Fibroblast of skin of left quadriceps (primary cell): ENCODE measurements around the gene RPAP3.

Source experiments
- DNase-seq, 2 experiments: peaks; one replicate each; pipeline ENCODE4 v3.0.0-alpha.2; 2013; ENCODE audit warnings: low read depth in 2 of 2

RPAP3 gene, protein sequence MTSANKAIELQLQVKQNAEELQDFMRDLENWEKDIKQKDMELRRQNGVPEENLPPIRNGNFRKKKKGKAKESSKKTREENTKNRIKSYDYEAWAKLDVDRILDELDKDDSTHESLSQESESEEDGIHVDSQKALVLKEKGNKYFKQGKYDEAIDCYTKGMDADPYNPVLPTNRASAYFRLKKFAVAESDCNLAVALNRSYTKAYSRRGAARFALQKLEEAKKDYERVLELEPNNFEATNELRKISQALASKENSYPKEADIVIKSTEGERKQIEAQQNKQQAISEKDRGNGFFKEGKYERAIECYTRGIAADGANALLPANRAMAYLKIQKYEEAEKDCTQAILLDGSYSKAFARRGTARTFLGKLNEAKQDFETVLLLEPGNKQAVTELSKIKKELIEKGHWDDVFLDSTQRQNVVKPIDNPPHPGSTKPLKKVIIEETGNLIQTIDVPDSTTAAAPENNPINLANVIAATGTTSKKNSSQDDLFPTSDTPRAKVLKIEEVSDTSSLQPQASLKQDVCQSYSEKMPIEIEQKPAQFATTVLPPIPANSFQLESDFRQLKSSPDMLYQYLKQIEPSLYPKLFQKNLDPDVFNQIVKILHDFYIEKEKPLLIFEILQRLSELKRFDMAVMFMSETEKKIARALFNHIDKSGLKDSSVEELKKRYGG

DNA sequence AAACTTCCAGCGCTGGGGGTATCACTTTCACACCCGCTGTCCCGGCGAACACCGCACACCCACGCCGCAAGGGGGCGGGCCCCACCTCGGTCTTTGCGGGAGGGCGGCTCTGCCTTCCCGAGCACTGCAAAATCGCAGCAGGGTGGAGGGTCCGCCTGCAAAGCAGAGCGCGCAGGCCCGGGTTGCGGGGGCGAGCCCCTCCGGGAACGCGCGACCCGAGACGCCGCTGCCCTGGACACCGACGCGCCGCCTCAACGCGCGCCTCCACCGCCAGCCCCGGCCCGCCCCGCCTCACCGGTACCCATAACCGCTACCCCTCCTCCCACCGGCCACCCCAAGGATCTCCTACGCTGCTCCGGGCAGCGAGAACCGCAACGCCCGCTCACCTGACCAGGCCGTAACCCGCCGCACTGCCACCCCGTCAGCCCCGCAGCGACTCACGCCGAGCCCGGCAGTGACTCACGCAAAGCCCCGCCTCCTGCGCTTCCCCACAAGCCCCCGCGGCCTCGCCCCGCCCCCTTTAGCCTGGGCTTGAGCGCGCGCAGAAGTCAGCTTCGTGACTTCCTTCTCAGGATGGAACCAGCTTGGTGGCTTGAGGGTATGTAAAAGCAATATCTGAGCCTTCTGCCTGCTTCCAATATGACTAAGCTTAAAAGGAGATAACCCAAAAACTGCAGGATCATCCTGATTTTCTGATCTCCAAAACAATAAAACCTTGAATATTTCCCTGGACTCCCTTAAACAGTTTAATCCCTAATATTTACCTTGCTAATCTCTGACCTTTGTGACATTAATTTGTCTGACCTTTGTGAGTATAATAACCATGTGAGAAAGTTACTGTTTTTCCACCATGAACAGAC, at the start of gene RPAP3:
RPAP3 (minus strand) TSS at position 465 of the 860 bp plus-strand sequence. CDS start 3,190 bp downstream, outside the sequence.
- DNase-seq = peak; percentile 72 to 76

DNA sequence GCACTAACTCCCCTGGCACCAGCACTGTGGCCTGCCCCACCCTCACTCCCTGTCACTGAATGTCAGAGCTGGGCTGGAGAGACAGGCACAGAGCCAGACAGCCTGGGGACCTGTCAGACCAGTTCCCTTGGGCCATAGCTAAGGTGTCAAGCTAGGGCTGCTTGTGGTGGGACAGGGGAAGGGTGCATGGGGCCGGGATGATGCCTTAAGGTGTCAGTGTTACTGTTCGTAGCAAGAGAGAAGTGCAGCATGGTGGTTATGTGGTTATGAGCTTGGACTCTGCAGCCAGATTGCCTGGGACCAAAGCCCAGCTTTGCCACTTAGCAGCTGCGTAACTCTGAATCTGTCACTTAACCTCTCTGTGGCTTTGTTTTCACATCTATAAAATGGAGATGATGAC, 49.1 kb upstream of the RPAP3 start:
- no peak for DNase-seq

DNA sequence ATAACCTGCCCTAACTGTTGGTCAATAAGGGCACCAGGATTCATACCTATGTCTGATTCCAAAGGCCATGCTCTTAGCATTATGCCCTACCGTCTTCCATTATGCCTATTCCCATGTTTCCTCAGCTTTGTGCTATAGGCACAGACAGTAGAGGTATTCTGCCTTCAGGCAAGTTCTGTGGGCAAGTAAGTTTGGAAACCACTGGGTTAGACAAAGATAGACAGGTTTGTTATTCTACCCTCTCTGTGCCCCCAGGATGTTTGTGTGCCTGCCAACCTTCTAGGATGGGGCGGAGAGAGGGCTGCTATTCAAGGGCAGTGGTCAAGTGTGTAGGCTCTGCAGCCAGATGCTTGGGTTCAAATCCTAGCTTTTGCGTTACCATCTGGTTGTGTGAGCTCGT, 48.3 kb upstream of the RPAP3 start:
- no peak for DNase-seq

DNA sequence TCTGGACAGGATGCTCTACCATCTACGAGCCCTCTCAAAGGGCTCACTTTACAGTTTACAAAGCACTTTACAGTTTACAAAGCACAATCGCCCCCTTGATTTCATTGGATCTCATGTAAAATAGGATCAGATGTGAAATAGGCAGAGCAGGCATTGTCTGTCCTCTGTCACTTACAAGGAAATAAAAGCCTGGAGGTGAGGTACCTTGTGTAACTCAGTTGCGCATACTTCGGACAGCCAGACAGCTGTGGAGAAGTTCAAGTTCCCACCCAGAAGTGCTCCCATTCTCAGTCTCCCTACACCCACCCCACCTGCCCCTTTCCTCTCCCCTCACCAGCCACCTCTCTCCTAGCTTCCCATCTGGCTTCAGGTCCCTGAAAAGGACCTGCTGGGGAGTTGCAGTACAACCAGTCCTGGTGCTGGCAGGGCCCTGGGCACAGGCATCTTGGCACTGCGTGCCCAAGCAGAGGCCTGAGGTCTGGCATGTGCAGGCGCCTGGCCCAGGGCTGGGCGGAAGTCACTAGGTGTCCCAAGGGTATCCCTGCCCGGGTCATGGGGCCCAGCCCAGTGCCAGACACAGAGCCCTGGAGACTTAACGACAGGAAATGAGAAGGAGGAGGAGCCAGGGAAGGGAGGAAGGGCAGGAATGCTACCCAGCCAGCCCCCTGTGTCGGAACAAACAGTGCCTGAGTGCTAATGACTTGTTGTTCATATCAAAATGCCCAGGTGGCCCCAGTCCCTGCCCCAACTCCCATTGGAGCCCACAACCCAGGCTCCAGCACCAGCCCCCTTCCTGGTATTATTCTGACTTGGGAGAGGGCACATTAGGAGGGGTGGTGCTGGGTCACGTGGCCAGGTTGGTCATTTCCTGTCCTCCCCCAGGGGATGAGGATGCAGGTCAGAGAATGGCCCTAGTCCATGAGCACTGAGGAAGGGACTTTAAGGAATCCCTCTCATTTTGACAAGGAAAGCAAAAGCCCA, 47.5 kb upstream of the RPAP3 start:
- DNase-seq = no peak

DNA sequence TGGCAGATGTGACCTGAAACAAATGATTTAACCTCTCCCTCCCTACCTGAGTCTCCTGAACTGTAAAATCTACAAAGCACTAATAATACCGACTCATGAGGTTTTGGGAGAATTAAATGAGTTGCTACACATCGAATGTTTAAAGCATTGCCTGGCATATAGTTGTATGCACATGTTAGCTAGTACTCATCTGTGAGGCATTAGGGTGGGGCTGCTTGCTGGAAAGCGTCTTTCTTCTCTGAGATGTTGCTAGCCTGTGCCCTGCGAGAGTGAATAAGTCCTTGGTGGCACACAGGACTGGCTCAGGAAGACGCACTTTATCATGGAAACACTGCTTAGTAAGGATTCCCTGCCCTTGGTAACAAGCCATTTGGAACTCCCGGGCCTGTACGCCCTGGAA, 46.7 kb upstream of the RPAP3 start:
- DNase-seq = no peak

DNA sequence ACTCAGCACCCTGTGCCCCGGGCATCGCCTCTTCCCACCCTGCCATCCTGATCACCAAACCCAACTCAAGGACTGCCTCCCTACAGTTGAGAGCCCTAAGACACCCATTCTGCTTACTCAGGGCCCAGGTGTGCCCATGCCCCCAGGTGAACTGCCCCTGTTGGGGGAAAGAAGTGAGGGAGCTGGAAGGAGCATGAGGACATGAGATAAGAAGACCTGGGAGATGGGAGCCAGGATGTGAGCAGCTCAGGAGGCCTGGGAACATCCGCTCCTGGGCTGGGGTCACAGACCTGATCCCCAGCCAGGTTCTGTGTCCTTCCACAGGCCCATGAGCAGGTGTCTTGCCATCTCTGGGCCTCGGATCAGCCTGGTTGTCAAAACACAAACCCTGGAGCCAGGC, 46.3 kb upstream of the RPAP3 start:
- no peak for DNase-seq

DNA sequence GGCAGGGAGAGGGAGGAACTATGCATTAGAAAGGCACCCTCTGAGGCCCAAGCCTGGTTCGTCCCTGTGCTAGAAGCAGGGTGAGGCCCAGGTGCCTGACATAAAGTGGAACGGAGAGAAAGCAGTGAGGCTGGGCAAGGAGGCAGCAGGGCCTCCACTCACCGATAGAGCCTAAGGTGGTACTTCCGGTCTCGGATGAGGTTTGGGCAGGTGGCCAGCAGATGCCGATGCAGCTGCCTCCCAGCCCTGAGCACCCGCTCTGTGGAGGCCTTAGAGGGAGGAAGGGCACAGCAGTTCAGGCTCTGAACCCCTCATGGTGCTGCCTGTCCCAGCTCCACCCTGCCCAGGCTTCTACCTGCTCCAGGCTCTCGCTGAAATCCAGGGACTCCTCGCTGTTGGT, 45.7 kb upstream of the RPAP3 start:
- no peak for DNase-seq

DNA sequence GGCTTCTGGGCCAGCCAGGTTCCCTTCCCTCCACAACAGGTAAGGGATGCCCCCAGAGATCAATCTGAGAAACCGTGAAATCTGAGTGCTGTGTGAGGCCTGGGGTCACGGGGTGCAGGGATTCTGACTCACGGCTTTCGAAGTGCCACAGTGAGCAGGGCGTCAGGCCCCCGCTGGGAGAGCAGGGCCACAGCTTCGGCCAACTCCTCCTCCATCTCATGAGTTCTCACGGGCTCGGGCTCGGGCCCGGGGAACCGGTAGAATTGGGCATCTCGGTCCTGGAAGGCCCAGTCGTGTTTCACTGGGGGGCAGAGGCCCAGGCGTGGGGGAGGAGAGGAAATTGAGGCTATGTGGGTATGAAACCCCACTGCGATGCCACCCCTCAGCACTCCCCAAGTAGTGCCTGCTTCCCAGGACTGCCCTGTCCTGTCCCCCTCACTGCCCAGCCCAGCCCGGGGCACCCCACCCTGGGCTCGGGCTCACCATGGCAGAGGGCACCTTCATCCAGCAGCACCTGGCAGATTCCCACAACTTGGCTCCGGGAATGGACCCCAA, 45.2 kb upstream of the RPAP3 start:
- DNase-seq = no peak

DNA sequence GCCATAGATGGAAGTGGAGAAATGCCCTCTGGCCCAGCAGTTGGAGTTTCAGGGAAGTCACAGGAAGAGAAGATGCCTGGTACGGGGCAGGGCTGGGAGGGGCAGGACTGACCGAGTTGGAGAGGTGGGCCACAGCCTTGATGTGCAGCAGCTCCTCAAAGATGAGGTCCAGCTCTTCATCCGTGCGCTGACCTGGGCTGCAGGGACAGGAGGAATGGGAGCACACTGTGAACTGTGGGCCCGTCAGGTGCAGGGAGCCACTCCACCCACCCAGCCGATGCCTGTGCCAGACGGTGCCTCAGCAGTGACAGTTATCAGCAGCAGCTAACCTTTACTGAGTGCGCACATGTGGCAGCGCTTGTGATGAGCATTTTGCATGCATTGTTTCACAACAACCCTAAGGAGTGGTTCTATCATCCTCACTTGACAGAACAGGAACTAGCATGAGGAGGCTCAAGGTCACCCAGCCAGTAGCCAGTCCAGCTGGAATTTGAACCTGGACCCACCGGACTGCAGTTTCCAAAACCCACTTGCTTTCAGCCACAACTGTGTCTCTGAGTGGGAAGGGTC, 44.5 kb upstream of the RPAP3 start:
- DNase-seq = no peak

DNA sequence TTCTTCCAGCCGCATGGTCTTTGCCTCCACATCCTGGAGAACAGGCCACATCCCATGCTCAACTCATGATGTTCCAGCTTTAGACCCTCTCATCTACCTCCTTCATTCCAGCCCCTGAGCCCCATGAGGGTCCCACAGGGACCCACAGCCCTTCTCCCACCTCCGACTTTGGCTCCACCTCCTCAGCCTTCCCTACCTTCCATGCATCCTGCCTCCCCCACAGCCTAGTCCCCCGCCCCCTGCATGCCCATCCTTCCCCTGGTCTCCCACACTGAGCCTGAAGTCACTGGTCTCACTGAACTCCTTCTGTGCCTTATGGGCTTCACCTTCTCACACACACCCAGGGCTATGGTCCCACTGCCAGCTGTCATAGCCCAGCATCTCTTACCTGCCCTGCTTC, 43.1 kb upstream of the RPAP3 start:
- DNase-seq = no peak

DNA sequence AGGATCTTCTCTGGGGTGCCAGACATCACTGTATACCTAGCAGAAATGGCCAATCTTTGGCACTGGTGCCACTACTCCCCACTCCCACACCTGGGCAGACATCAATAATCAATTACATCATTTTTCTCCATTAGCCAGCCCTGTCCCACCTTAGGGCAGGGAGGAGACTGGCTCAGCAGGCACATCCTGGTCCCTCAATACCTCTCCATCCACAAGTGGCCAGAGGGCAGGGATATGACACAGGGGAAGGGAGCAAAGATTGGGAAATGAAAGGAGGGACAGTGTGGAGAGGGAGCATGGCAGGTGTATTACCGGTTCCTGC, 42.6 kb upstream of the RPAP3 start:
- DNase-seq = no peak

DNA sequence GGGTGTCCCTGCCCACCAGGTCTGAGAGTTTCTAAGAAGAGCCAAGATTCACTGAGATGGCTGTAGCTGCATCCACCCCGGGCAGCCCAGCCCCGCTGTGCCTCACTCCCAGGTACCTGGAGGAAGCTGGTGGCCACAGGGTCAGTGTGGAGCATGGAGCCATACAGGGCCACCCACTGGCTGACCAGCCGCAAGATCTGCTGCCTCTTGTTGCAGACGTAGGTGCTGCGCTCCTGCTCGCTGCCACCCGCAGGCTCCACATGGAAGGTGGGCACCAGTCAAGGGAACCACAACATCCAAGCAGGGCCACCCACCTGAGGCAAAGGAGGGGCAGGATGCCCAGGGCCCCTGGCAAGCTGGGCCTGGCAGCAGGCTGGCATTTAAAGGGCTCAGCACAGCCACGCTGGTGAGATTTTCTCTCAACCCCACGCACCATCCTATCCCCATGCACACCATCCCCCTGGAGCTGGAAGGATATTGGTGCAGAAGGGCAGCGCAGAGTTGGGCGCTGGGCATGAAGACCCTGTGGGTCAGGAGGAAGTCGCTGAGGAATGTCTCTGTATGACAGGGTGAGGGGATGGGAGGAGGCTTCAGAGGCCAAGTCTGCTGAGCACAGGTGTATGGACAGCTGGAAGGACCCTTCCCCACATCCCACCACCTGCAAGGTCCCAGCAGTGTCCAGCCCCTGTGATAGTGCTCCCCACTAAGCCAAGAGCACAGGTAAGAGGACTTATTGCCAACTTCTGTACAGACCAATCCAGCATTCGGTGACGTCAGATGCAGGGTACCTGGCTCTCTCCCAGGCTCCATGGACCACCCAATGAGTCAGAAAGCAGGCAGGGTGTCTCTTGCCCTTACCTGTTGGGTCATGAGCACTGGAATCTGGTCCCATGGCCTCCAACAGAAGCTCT, 42.0 kb upstream of the RPAP3 start:
- DNase-seq = no peak

DNA sequence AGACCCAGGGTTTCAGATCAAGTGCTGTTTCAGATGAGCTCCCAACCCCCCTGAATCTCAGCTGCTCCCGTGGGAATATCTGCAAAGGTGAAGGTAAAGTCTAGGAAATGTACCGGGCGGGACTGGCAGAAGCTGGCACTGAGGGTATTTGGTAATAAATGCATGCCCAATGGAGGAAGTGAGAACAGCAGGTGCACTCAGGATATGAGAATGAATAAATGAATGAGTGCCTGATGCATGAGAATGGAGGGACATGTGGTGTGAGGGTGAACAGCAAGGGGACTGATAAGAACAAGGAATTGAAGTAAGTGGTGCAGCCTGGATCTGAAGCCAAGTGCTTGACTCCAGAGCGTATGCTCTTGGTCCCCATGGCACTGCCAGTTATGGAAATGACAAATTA, 41.3 kb upstream of the RPAP3 start:
- no peak for DNase-seq

DNA sequence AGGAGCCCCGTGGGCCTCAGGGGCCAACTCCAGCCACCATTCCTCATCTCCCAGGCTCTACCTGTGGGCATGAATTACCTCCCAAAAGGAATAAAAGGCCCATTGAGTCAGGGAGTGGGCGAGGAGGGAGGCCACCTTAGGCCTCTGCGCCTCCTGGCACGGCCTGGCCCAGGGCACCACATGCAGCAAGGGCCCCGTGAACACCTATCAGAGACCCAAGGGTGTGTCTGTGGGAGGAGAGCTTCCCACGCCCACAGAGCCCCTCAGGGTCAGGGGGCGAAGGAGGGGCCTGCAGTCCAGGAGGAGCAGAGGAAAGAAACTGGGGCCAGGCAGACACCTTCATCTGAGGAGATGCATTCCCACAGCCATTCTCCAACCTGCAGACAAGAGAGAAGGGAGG, 40.7 kb upstream of the RPAP3 start:
- DNase-seq = no peak

DNA sequence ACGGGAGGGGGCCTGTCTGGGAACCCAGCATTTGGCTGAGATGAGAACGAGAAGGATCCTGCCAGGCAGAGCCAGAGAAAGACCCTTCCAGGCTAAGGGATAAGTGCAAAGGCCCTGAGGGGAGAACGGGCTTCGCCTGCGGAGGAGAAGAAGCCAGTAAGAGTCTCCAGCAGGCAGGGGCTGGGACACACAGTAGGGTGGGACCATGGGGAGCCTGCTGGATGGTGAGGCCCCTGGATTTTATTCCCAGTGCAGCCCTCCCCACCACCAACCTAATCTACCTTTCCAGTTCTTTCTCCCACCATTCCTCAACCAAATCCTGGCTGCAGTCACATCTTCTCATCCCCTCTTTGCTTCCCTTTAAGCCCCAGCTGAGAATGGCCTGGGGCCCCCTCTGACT, 40.2 kb upstream of the RPAP3 start:
- DNase-seq = no peak

DNA sequence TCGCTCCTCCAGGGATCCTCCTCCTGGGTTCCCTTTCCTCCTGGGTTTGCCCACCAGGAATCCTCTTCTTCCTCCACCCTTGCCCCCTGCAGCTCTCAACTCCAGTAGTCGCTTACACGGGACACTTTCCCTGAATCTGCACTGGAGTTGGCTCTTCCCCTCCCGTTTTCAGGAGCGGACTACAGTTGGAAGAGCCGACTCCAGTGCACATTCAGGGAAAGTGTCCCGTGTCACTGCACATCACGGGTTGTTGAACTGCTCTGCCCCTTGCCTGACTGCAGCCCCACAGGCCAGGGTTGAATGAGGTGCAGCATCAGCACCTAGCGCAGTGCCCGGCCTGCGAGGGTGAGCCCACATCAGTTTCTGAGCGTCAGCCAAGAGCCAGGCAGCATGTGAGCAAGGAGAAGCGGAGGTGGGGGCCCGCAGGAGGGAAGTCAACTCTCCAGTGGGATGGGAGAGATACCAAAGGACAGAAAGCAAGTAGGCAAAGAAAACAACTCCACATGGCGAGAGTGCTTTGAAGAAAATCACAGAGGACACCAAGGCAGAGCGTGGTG, 39.7 kb upstream of the RPAP3 start:
- no peak for DNase-seq

DNA sequence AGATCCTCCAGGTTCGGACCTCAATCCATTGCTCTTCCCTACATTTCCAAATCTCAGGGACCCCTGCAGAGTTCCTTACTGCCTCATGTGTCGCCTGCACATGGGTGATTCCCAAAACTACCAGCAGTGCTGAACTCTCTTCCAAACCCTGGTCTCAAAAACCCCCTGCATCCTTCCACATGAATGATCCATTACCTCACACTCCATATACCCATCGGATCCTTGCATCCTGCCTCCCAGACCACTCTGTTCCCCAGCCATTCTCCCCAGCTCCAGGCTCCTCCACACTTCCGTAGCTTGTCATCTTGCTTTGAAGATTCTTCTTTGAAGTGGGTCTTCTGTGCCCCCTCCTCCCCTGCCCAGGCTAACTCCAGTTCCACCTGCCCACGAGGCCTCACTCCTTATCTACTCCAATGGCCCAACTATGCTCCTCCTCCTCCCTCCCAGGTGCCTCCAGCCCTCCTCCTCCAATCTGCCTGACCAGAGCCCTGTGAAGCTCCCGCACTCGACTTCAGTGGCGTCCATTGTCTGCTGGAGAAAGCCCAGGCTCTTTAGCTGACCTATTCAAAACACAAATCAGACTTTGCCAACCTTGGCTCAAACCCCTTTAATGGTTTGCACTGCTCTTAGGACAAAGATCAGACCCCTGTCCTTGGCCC, 39.1 kb upstream of the RPAP3 start:
- DNase-seq = no peak

DNA sequence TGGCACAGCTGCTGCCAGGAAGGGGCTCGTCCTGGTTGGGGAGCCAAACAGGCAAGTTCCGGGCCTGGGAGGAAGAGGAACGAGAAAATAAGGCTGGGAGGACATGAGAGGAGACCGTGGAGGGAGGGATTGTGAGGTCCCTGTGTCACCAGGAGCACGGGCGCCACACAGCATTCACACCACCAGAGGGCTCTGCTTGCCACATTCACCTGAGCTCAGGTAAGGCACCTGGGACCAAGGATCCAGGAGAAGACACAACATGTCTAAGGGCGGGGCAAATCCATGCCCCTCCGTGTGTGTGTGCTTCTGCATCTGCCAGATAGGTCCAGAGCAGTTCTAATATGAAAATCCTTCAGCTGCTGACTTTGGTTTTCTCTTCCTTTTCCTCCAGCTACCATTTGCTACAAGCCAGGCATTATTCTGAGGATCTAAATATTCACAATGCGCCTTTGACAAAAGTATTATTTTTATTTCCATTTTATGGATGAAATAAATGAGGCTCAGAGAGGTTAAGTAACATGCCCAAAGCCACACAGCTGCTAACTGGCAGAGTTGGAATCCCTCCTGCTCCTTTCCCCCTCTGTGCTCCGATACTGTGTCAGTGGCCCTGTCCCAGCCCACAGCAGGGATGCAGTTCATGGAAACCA, 38.3 kb upstream of the RPAP3 start:
- no peak for DNase-seq
